NCI-H1105 (cell line): ENCODE results near the gene KXD1.
"Not testable (repeated sequence)": the region's sequence is repeated elsewhere in the genome, so short reads cannot be mapped to it uniquely, and the experiment has no call there.

ENCODE experiments used
- DNase-seq: peaks from one replicate; lab custom pipeline; 2025; lab: John Stamatoyannopoulos, UW

The KXD1 gene

GRCh38 chr19:18580311-18580710, 22.6 kb downstream of the KXD1 start:
- no peak for DNase-seq

- no peak for DNase-seq
These were observed 28.6 kb downstream of the KXD1 start for GRCh38 chr19:18586306-18586705.

- DNase-seq, result no peak
These were observed 29.9 kb downstream of the KXD1 start for GRCh38 chr19:18587561-18587960.

GRCh38 chr19:18587962-18588610, 30.4 kb downstream of the KXD1 start:
- DNase-seq, result no peak

- peak; percentile 76 for DNase-seq
These were observed 31.1 kb downstream of the KXD1 start, which contains the start of gene REX1BD for GRCh38 chr19:18588611-18589379. TSS of gene REX1BD (plus strand) at chr19:18588798. CDS start at chr19:18588802, 4 bp downstream.

GRCh38 chr19:18589380-18590272, 32.0 kb downstream of the KXD1 start:
- DNase-seq, result peak; percentile 93

- peak; percentile 97 for DNase-seq
These were observed 32.9 kb downstream of the KXD1 start for GRCh38 chr19:18590273-18591272.

- DNase-seq, result no peak
These were observed 34.2 kb downstream of the KXD1 start for GRCh38 chr19:18591735-18592385.

GRCh38 chr19:18592732-18593131, 35.1 kb downstream of the KXD1 start:
- not testable (repeated sequence) for DNase-seq

GRCh38 chr19:18593367-18594095, 35.9 kb downstream of the KXD1 start:
- DNase-seq, result no peak

- DNase-seq, result peak; percentile 54
These were observed 36.6 kb downstream of the KXD1 start for GRCh38 chr19:18594096-18594823.

GRCh38 chr19:18594824-18595373, 37.2 kb downstream of the KXD1 start:
- no peak for DNase-seq

GRCh38 chr19:18595475-18595874, 37.8 kb downstream of the KXD1 start:
- DNase-seq, result no peak

- DNase-seq, result no peak
These were observed 39.1 kb downstream of the KXD1 start for GRCh38 chr19:18596752-18597157.

- DNase-seq, result no peak
These were observed 40.4 kb downstream of the KXD1 start for GRCh38 chr19:18597809-18598660.

GRCh38 chr19:18599485-18599884, 41.8 kb downstream of the KXD1 start:
- DNase-seq, result no peak

GRCh38 chr19:18600692-18601397, 43.2 kb downstream of the KXD1 start:
- DNase-seq, result not testable (repeated sequence)
